ENCODE data around the gene CHPT1.
A peak's percentile ranks its signal among the peaks of the same experiment; 100 is the strongest.

Gene CHPT1

DNA sequence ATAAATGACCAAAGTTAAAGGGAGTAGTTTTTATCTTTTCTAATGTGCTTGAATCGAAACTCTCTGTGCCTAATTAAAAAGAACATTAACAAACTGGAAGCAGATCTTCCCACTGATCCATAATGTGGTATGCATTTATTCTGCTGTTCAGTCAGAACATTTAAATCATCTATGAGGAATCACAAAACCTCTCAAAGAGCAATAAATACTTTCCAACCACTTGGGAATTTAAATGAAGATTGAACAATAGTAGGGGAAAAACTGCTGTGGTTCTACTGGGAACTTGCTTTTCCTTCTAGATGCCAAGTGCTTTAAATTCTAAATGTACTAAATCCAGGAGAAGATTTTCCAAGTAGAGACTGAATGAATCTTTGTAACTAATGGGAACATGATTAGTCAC lies 12.3 kb upstream of the CHPT1 start:
- peaks cover 17% of the 10 kb centered on the region; the same call in 1 of the 2 replicates for H3K4me1 ChIP-seq (ENCODE audit: control insufficient read depth, insufficient read depth, low read length)

DNA sequence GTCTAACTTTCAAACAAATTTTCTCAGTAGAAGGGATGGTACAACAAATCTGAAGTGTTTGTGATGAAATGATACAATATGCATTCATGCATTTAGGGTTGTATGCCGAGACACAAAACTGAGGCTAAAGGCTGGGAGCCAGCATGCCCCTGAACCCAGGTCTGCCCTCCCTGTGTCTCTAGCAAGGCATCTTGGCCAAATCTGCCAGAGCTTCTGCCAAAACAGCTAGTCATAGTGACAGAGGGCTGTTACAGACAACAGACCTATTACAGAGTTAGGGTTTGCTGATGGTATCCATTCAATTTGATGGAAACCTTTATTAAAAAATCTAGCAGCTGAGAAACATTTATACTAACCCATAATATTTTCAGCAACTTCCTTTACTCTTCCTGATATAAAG lies 11.3 kb upstream of the CHPT1 start:
- no peak overlapping the region for H3K9ac ChIP-seq (ENCODE audit: low read depth, low read length)
- peaks cover 17% of the 10 kb centered on the region; the same call in 1 of the 2 replicates for H3K4me1 ChIP-seq (ENCODE audit: control insufficient read depth, insufficient read depth, low read length)
- no peak overlapping the region for H3K4me3 ChIP-seq (ENCODE audit: low read depth, low read length)
- no peaks in the 10 kb centered on the region for H3K9me3 ChIP-seq (ENCODE audit: control insufficient read depth, insufficient read depth, low read length)
- no peaks in the 10 kb centered on the region for H3K36me3 ChIP-seq (ENCODE audit: control insufficient read depth, insufficient read depth, low read length)
- no peaks in the 10 kb centered on the region for H3K27me3 ChIP-seq (ENCODE audit: control insufficient read depth, insufficient read depth, low read length)
- no peak overlapping the region for H3K27ac ChIP-seq (ENCODE audit: low read depth, low read length)

More for the DNA sequence above, 12.3 kb upstream of the CHPT1 start:
- no peak overlapping the region for H3K9ac ChIP-seq (ENCODE audit: low read depth, low read length)
- no peaks in the 10 kb centered on the region for H3K36me3 ChIP-seq (ENCODE audit: control insufficient read depth, insufficient read depth, low read length)
- no peaks in the 10 kb centered on the region for H3K27me3 ChIP-seq (ENCODE audit: control insufficient read depth, insufficient read depth, low read length)
- H3K4me3 ChIP-seq (ENCODE audit: low read depth, low read length), result no peak overlapping the region
- no peak overlapping the region for H3K27ac ChIP-seq (ENCODE audit: low read depth, low read length)
- H3K9me3 ChIP-seq (ENCODE audit: control insufficient read depth, insufficient read depth, low read length), result no peaks in the 10 kb centered on the region

DNA sequence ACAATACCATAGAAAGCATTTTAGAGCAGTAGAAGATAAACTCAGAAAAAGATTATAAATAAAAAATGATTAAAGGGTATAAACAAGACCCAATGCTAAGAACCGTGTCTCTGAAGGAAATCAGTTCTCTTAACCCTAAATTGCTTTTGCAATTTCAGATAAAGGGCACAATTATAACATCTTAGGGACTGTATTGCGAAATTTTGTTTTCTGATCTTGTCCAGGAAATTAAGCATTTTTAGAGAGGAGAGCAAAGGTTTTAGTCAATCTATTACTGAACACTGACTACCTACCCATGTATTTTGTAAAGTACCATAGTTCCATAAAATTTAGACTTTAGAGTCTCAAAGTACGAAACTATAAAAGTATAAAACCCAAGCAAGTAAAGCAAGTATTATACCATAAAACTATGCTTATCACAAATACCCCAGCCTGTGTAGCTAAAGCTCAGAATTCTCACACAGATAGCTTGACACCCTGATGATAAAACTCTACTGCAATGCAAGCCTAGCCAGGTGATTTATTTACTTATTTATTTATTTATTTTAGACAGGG lies 6.8 kb upstream of the CHPT1 start:
- H3K4me3 ChIP-seq (ENCODE audit: low read depth, low read length), result no peak overlapping the region
- H3K27ac ChIP-seq (ENCODE audit: low read depth, low read length), result no peak overlapping the region
- no peaks in the 10 kb centered on the region for H3K36me3 ChIP-seq (ENCODE audit: control insufficient read depth, insufficient read depth, low read length)
- H3K9ac ChIP-seq (ENCODE audit: low read depth, low read length), result no peak overlapping the region
- H3K9me3 ChIP-seq (ENCODE audit: control insufficient read depth, insufficient read depth, low read length), result no peaks in the 10 kb centered on the region
- H3K27me3 ChIP-seq (ENCODE audit: control insufficient read depth, insufficient read depth, low read length), result peaks cover 3% of the 10 kb centered on the region
- 0 out of 2 replicates have a peak, but pooled peaks cover 2% of the 10 kb centered on the region for H3K4me1 ChIP-seq (ENCODE audit: control insufficient read depth, insufficient read depth, low read length)

DNA sequence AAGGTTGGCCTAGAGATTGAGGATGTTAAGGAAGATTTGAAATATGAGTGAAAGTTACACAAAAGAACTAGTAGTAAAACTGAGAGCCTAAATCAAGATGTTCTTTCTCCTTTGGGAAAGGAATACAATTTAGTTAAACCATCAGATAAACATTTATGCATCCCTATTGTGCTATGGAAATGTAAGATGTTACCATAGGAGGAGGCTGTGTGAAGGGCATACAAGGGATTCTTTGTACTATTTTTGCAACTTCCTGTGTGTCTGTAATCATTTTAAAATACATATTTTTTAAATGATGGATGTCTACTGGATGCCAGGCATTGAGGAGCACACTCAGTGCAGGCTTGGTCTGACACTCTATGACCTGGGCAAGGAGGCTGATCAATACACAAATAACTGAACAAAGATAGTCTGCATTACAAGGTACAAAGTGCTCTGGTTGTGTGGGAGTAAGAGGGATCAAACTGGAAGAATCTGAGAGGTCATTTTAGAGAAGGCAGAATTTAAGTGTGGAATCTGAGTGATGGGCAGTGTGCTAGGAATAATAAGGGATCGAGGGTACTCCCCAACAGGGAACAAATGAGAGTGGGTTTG lies 5.8 kb upstream of the CHPT1 start:
- no peak overlapping the region for H3K27ac ChIP-seq (ENCODE audit: low read depth, low read length)
- peaks cover 4% of the 10 kb centered on the region; the same call in 1 of the 2 replicates for H3K4me1 ChIP-seq (ENCODE audit: control insufficient read depth, insufficient read depth, low read length)
- H3K27me3 ChIP-seq (ENCODE audit: control insufficient read depth, insufficient read depth, low read length), result peaks cover 12% of the 10 kb centered on the region
- no peak overlapping the region for H3K9ac ChIP-seq (ENCODE audit: low read depth, low read length)
- no peak overlapping the region for H3K4me3 ChIP-seq (ENCODE audit: low read depth, low read length)
- no peaks in the 10 kb centered on the region for H3K36me3 ChIP-seq (ENCODE audit: control insufficient read depth, insufficient read depth, low read length)
- H3K9me3 ChIP-seq (ENCODE audit: control insufficient read depth, insufficient read depth, low read length), result no peaks in the 10 kb centered on the region

DNA sequence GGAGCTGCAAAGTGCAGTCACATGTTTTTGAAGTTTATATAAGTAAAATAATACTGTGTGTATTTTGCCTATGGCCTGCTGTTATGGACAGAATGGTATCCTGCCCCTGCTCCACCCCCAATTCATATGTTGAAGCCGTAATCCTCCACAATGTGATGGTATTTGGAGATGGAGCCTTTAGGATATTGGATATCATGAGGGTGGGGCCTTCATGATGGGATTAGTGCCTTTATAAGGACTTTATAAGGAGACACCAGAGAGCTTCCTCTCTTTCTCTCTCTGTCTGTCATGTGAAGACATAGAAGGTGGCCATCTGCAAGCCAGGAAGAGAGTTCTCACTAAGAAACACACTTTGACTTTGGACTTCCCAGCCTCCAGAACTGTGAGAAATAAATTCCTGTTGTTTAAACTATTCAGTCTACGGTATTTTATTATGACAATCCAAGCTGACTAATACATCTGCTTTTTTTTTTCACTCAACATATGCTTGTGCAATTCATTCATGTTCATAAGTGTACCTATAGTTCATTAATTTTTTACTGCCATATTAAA lies 3.1 kb upstream of the CHPT1 start:
- Histone ChIP-seq H3K27ac (ENCODE audit: low read depth, low read length) (no peak overlapping the region), H3K9ac (ENCODE audit: low read depth, low read length) (no peak overlapping the region), H3K9me3 (ENCODE audit: control insufficient read depth, insufficient read depth, low read length) (no peaks in the 10 kb centered on the region), H3K36me3 (ENCODE audit: control insufficient read depth, insufficient read depth, low read length) (no peaks in the 10 kb centered on the region), H3K27me3 (ENCODE audit: control insufficient read depth, insufficient read depth, low read length) (peaks cover 19% of the 10 kb centered on the region), H3K4me1 (ENCODE audit: control insufficient read depth, insufficient read depth, low read length) (peaks cover 9% of the 10 kb centered on the region; the same call in 1 of the 2 replicates), H3K4me3 (ENCODE audit: low read depth, low read length) (no peak overlapping the region)

DNA sequence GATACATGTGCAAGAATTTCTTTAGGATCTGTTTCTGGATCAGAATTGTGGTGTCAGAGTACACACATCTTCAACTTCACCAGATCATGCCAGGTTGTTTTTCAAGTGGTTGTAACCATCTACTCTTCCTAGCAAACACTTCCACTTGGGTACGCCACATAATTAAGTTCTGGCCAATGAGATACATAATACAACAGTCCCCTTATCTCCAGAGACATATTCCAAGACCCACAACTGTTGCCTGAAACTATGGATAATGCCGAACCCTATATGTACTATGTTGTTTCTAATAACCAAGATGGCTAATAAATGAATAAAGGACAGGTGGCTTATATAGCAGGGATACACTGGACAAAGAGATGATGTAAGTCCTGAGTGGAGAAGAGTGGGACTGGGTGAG lies 2.5 kb upstream of the CHPT1 start:
- Histone ChIP-seq H3K36me3 (ENCODE audit: control insufficient read depth, insufficient read depth, low read length) (no peaks in the 10 kb centered on the region), H3K9me3 (ENCODE audit: control insufficient read depth, insufficient read depth, low read length) (no peaks in the 10 kb centered on the region), H3K27ac (ENCODE audit: low read depth, low read length) (no peak overlapping the region), H3K9ac (ENCODE audit: low read depth, low read length) (no peak overlapping the region), H3K27me3 (ENCODE audit: control insufficient read depth, insufficient read depth, low read length) (peaks cover 19% of the 10 kb centered on the region), H3K4me1 (ENCODE audit: control insufficient read depth, insufficient read depth, low read length) (peaks cover 9% of the 10 kb centered on the region; the same call in 1 of the 2 replicates), H3K4me3 (ENCODE audit: low read depth, low read length) (no peak overlapping the region)

DNA sequence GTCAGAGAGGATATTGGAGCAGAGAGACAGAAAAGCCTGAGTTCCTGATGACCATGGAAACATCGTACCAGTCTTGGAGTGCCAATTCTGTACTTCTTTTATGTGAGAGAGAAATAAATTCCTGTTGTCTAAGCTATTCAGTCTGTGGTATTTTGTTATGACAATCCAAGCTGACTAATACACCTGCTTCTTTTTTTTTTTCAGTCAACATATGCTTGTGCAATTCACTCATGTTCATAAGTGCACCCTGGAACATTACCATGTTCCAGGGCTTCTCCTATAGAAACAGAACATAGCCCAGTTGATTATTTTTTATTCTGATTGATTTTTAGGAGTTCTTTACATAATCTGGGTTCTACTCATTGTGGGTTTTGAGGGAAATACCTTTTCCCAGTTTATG lies 1.7 kb upstream of the CHPT1 start:
- Histone ChIP-seq H3K27ac (ENCODE audit: low read depth, low read length) (no peak overlapping the region), H3K4me1 (ENCODE audit: control insufficient read depth, insufficient read depth, low read length) (peaks cover 13% of the 10 kb centered on the region), H3K9ac (ENCODE audit: low read depth, low read length) (no peak overlapping the region), H3K4me3 (ENCODE audit: low read depth, low read length) (no peak overlapping the region), H3K27me3 (ENCODE audit: control insufficient read depth, insufficient read depth, low read length) (peaks cover 19% of the 10 kb centered on the region), H3K36me3 (ENCODE audit: control insufficient read depth, insufficient read depth, low read length) (no peaks in the 10 kb centered on the region), H3K9me3 (ENCODE audit: control insufficient read depth, insufficient read depth, low read length) (no peaks in the 10 kb centered on the region)

DNA sequence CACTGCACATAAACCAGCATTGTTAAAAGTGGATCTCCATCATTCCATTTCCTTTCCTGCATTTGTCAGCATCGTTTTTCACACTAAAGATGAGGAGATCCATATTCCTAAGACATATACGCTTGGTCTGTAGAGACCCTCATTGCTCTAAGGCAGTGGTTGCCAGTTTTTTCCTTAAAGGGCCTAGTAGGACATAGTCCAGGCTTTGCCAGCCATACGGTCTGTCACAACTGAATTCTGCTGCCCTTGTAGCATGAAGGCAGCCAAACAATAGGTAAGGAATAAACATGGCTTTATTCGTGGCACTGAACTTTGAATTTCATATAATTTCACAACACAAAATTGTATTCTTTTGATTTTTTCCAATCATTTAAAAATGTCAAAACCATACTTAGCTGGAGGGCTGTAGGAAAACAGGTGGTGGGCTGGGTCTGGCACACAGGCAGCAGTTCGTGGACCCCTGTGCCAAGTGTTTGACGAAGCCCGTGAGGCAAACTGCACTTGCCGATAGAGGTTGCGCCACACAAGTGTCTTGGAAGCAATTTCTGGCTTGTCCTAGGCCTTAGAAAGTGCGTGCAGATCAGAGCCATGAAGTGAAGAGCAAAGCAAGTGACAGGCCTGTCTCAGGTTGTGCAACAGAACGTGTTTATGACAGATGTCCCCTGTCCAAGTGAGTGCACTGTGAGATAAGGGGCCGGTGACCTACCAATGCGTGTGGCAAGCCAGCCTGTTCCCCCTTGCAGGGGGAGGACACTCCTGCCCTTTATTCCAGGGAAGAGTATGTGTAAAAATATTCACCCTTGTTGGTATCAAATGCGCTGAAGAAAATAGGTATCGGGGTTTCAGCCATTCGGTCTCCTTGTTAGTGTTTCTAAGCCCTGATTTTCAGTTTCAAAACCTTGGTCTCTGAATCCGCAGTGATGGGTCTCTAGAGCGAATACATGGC lies 916 bp upstream of the CHPT1 start:
- Histone ChIP-seq H3K27ac (ENCODE audit: low read depth, low read length) (no peak overlapping the region), H3K4me1 (ENCODE audit: control insufficient read depth, insufficient read depth, low read length) (peaks cover 13% of the 10 kb centered on the region), H3K4me3 (ENCODE audit: low read depth, low read length) (peak overlapping the region; percentile 86), H3K9me3 (ENCODE audit: control insufficient read depth, insufficient read depth, low read length) (no peaks in the 10 kb centered on the region), H3K36me3 (ENCODE audit: control insufficient read depth, insufficient read depth, low read length) (no peaks in the 10 kb centered on the region), H3K9ac (ENCODE audit: low read depth, low read length) (peak overlapping the region; percentile 55; the same call in 1 of the 2 replicates), H3K27me3 (ENCODE audit: control insufficient read depth, insufficient read depth, low read length) (peaks cover 19% of the 10 kb centered on the region)

DNA sequence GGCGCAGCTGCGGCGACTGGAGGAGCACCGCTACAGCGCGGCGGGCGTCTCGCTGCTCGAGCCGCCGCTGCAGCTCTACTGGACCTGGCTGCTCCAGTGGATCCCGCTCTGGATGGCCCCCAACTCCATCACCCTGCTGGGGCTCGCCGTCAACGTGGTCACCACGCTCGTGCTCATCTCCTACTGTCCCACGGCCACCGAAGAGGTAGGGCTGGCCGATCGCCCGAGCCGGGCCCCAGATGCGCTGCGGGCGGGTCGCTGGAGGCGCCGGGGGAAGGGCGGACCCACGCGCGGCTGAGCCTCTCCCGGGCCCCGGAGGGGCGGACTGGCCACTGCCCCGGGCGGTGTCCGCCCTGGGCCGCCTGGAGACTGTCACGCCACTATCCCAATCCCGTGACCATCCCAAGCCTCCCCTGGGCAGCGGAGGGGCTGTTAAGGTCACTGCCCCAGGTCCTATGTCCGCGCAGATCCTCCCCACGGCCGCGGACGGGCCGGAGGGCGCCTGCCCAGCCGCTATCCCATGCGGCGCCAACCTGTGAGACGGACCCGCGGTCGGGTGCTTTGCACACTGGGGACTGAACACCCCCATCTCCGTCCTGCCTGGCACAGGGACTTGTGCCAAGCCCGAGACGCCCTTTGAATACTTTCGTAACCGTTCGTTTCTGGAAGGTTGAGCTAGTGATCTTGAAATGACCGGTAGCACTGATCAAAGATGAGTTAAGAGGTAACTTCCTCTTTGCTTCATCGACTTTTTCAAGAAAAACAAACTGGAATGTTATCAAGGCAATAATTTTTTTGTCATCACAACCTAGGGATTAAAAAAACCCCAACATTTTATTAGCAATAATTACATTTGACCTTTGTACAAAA lies 725 bp downstream of the CHPT1 start:
- Histone ChIP-seq H3K9me3 (ENCODE audit: control insufficient read depth, insufficient read depth, low read length) (no peaks in the 10 kb centered on the region), H3K4me1 (ENCODE audit: control insufficient read depth, insufficient read depth, low read length) (peaks cover 13% of the 10 kb centered on the region), H3K9ac (ENCODE audit: low read depth, low read length) (peak overlapping the region; percentile 81), H3K36me3 (ENCODE audit: control insufficient read depth, insufficient read depth, low read length) (no peaks in the 10 kb centered on the region), H3K27me3 (ENCODE audit: control insufficient read depth, insufficient read depth, low read length) (peaks cover 19% of the 10 kb centered on the region), H3K4me3 (ENCODE audit: low read depth, low read length) (peak overlapping the region; percentile 86), H3K27ac (ENCODE audit: low read depth, low read length) (no peak overlapping the region)

DNA sequence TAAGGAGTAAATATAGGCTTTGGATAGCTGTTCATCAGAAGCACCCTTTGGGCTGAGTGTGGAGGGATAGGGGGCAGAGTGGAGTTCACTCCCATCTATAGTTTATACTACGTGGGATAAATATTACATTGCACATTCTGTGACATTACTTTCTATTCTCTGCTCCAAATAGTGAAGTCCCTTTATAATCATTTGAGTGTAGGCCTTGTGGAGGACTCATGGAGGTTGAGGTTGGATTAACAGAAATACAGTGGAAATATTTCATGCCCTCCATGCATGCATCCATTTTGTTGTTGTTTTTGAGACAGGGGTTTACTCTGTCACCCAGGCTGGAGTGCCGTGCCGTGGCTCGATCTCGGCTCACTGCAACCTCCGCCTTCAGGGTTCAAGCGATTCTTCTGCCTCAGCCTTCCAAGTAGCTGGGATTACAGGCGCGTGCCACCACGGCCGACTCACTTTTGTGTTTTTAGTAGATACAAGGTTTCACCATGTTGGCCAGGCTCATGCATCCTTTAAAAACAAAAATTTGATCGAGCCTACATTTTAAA lies 1.4 kb downstream of the CHPT1 start:
- no peaks in the 10 kb centered on the region for H3K9me3 ChIP-seq (ENCODE audit: control insufficient read depth, insufficient read depth, low read length)
- H3K9ac ChIP-seq (ENCODE audit: low read depth, low read length), result no peak overlapping the region
- H3K36me3 ChIP-seq (ENCODE audit: control insufficient read depth, insufficient read depth, low read length), result no peaks in the 10 kb centered on the region
- H3K27ac ChIP-seq (ENCODE audit: low read depth, low read length), result no peak overlapping the region
- peak overlapping the region; percentile 86 for H3K4me3 ChIP-seq (ENCODE audit: low read depth, low read length)
- peaks cover 19% of the 10 kb centered on the region for H3K27me3 ChIP-seq (ENCODE audit: control insufficient read depth, insufficient read depth, low read length)
- H3K4me1 ChIP-seq (ENCODE audit: control insufficient read depth, insufficient read depth, low read length), result peaks cover 15% of the 10 kb centered on the region

Measured in HUES48 (cell line).